SIG-M5 treated with dmso at 0.1 percent for 504 hours (cell line): ENCODE data around the gene SLC27A1.

Experiments used
- DNase-seq: peaks from one replicate; lab custom pipeline; 2025; ENCODE audit not compliant: unreplicated experiment; lab: John Stamatoyannopoulos, UW

Gene SLC27A1

DNA sequence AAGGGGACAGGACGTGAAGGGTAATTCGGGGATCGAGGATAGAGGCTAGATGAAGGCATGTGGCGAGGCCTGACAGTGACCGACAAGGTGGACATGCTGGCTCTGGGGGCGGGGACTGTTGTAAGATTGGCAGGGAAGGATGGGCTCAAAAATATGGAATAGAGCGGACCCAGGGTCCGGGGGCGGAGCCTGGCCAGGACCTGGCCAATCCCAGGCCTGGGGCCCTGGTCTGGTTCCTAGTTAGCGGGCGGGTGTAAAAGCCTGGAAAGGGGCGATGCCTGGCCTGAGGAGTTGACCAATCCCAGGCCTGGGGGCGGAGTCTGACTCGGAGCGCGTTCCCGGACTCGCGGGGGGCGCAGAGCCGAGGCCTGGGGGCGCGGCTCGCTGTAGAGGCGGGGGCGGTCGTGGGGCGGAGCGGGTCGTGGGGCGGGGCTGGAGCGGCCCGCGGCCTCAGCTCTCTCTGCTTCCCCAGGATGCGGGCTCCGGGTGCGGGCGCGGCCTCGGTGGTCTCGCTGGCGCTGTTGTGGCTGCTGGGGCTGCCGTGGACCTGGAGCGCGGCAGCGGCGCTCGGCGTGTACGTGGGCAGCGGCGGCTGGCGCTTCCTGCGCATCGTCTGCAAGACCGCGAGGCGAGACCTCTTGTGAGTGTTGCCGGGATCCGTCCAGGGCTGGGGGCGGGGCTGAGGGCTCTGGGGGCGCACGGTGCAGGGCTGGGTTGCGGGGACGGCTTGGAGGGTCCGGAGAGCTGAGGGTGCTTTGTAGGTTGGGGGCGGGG lies at the start of gene SLC27A1:
SLC27A1 (plus strand) TSS at position 457 of the 774 bp plus-strand sequence; CDS start at position 474, 17 bp downstream.
- DNase-seq = peak; percentile 97

GRCh38 chr19:17421942-17422341 lies 48.4 kb upstream of the SLC27A1 start:
- DNase-seq = no peak

GRCh38 chr19:17423429-17424208 lies 46.7 kb upstream of the SLC27A1 start:
- no peak for DNase-seq

DNA sequence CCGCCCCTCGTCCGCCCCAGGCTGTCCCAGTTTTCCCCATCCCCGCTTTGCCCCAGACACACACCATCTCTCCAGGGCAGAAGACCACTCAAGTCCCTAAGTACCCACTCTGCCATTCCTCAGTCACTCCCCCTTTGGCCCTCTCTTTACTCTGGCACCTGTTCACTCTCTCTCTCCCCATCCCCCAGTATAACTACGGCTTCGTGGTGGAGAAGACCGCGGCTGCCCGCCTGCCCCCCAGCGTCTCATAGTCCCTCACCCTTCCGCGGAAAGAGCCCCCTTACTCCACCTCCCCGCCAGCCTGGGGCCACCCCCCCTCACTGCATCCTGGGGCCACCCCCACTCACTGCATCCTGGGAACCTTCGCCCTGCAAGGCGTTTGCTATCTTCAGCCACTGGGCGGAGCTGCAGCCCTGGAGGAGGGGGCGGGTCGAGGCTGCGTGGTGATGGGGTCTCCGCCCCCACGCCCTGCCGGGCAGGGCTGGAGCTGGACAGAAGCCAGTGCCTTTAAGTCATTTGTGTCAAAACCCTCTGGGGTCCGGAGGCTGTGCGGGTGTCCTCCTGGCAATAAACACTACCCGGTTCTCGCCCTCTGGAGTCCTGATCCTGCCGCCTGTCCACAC lies 45.5 kb upstream of the SLC27A1 start:
- DNase-seq = peak; percentile 16

DNA sequence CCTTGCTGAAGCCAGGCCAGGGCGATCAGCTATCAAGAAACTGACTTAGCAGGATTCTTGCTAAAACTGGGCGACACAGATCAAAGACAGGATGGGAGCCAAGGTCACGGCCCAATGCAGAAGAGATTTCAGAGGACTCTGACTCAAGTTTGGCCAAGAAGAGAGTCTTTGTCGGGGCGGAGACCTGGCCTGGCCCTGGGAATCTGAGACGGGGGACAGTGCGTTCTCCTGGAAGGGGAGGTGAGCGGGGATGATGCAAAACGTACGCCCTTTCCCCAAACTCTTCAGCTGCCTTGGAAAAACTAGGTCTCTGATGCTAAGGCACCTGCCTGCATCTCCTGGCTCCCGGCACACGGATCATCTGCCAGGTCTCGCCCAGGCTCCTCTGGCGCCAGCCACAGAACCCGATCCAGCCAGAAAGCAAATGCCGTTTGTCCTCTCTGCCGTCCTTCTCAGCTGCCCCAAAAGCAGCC lies 40.6 kb upstream of the SLC27A1 start:
- DNase-seq = no peak

GRCh38 chr19:17431417-17431816 lies 38.9 kb upstream of the SLC27A1 start:
- DNase-seq = no peak

DNA sequence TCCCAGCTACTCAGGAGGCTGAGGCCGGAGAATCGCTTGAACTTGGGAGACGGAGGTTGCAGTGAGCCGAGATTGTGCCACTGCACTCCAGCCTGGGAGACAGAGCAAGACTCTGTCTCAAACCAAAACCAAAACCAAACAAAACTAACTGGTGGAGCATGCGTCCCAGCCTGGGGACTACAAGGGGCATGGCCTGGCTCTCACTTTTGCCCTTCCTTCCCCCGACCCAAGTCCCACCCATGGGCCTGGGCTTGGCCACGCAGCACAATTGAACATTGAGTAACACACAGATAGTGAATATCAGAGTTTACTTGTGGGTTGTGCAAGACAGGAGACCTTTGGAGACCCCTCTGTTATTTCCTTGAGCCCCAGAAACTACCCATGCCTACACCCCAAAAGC lies 35.1 kb upstream of the SLC27A1 start:
- DNase-seq = no peak

- no peak for DNase-seq
These were observed 34.0 kb upstream of the SLC27A1 start for GRCh38 chr19:17436094-17436873.

DNA sequence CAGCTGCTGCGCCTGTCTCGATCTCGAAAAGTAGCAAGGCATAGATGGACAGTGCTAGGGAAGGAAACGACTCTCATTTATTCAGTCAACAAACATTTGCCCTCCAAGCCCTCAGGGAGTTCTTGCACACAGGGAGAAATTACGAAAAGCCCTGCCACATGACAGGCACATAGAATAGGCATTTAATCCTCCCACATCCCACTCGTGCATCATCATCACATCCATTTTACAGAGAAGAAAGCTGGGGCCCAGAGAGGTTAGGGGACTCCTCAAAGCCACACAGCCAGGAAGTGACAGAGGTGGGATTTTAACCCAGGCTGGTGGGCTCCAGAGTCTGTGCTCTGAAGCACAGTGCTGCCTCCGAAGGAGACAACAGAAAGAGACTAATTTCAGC lies 33.5 kb upstream of the SLC27A1 start:
- DNase-seq = no peak

DNA sequence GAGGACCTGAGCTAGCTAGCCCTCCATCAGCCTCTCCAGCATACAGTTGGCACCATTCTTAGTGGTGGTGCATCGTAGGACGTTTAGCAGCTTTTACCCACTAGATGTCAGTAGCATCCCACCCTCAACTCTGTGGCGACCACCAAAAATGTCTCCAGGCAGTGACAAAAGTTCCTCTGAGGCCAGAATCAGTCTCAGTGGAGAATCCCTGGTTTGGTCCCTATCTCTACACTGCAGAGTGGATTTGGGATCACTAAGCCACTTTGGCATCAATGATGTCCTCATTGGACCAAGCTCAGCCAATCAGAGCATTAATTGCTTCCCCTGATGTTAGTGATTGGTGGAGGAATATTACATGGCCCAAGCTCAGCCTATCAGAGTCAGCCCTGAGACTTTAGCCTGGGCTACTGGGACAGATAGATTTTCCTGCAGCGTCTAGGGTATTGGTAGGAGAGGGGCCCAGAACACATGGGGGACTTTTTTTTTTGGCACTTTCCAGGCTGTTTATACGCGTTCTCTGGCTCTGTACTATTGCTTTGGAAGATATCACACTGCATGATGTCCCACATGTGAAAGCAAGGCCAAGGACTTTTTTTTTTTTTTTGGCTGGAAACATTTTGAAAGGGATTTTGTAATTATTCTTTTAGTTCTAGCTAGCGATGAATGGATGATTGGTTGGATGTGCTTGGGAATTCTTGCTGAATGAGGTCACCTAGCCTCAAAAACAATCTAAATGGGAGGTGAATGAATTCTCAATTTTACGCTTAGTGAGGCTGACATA lies 28.9 kb upstream of the SLC27A1 start:
- DNase-seq = peak; percentile 21

DNA sequence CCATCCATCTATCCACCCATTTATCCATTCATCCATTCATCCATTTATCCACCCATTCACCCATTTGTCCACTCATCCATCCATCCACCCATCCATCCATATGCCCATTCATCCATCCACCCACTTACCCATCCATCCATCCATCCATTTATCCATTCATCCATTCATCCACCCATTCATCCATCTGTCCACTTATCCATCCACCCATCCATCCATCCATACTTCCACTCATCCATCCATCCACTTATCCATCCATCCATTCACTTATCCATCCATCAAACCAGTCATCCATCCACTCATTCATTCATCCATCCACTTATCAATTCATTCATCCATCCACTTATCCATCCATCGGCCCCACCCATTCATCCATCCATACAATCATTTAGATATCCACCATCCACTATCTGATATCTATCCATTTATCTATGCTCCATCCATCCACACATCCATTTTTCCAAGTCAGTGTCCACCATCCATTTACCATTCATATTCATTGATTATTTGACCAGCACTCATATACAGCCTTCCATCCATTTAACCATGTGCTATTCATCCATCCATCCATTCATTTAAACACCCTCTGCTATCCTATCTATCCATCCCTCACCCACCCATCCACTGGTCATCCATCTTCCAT lies 24.7 kb upstream of the SLC27A1 start:
- DNase-seq = no peak

DNA sequence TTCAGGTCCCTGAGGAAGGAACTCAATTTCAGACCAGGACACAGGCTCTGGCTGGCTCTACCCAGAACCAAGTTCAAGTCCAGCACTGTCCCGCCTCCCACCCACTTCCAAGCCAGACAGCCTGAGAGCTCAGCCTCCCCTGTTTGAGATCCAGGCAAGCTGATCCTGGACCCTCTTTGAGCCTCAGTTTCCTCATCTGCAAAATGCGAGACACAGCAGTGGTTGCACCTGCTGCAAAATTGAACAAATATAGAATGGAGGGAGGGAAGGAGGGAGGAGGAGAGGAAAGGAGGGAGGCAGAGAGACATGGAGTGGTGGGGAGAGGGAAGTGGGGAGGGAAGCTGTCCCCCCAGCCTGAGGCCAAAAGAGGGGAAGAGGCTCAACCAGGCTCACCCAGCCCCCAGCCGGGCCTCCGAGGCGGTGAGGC lies 22.6 kb upstream of the SLC27A1 start:
- no peak for DNase-seq

DNA sequence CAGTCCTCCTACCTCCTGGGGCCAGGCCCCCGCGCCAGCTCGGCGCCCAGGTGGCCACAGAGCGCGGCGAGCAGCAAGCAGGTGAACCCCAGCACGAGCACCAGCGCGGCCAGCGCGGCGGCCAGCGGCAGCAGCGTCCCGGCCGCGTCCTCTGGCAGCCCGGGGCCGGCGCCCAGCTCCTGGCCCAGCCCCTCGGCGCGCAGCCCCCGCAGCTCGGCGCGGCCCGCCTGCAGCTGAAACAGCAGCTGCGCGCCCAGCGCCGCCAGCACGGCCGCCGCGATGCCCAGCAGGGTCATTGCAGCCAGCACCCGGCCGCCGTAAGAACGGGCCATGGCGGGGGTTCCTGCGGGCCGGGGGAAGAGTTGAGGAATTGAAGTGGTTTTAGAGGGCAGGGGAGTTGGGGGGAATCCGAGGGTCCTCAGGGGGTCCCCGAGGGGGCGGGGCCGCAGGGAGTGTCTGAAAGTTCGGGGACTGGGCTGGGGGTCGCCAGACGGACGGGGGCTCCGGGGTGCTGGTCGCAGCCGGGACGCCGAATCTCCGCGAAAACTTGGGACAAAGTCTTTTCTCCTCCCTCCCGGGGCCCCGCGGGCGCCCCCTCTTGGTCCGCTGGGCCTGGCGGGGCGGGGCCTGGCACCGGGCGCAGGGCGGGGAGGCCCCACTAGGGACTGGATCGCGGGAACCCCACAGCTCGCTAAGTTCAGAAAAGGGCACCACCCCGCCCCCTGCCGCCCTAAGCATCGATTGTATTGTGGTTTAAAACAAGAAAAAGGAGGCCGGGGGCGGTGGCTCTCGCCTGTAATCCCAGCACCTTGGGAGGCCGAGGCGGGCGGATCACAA lies 22.0 kb upstream of the SLC27A1 start, which contains the start of gene TMEM221:
TMEM221 (minus strand) TSS at position 538 of the 837 bp plus-strand sequence; CDS start at position 332, 206 bp downstream.
- DNase-seq = peak; percentile 6

DNA sequence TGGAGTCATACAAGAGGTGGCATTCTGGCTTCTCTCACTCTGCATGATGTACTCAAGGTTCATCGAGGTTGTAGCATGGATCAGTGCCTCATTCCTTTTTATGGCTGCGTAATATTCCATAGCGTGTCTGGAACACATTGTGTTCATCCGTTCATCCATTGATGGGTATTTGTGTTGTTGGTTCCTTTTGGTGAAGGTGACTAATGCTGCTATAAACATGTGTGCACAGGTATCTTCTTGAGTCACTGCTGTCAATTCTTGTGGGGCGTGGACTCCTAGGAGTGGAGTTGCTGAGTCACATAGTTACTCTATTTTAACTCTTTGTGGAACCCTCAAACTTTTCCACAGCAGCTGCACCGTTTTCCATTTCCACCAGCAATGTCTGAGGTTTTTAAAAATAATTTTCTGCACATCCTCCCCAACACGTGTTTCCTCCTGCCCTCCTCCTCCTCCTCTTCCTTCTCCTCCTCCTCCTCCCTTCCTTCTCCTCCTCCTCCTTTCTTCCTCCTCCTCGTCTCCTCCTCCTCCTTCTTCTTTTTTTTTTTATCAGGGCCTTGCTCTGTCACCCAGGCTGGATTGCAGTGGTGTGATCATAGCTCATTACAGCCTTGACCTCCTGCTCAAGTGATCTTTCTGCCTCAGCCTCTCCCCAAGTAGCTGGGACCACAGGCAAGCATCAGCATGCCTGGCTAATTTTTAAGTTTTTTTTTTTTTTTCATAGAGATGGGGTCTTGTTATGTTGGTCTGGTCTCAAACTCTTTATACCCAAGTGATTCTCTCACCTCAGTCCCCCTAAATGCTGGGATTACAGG lies 19.9 kb upstream of the SLC27A1 start:
- DNase-seq = peak; percentile 50

DNA sequence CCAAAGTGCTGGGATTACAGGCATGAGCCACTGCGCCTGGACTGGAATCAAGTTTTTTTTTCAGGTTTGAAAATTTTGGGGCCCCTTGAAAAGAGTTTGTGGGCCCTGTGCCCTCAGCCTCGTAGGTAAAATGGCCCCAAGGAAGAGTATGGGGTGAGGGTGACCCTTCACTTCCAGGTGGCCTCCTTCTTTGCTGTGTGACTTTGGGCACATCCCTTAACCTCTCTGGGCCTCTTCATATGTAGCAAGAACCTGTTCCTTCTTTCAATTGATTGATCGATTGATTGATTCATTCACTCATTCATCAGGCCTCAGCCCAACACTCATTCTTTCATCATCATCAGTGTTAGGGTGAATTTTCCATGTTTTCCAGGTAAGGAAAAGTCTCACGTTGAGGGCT lies 18.5 kb upstream of the SLC27A1 start:
- DNase-seq = no peak

- DNase-seq = no peak
These were observed 15.7 kb upstream of the SLC27A1 start for GRCh38 chr19:17454576-17455071.

GRCh38 chr19:17455308-17456123 lies 14.8 kb upstream of the SLC27A1 start:
- DNase-seq = no peak
